K562 (cell line): Measurements from ENCODE around the gene CNDP2. TPM values are rescaled to one million over a fixed set of nuclear protein-coding genes. Genes with fewer than 3 reads are reported as not detected.

Source experiments
- ATAC-seq: fragments of 200-7000 bp; cut with Tn5 transposase; 3 replicates; pipeline ENCODE4 v1.9.1; 2020; ENCODE audit warnings: moderate library complexity
- BruUV-seq: library from RNA; stranded (reverse); fragments of 400-500 nt; replicated peaks from 2 replicates; lab custom pipeline; 2021; lab: Mats Ljungman, UMichigan
- CTCF ChIA-PET: fragments of 300-600 bp; formaldehyde crosslinking; extraction: SDS; loops from one replicate; lab custom pipeline; 2021; ENCODE audit warnings: low intra/inter-chr PET ratio; lab: Yijun Ruan, JAX
- POLR2A ChIA-PET: fragments of 300-600, 350-650 bp; sonication (Branson Sonifier 250); formaldehyde crosslinking; extraction: SDS; loops from one replicate; lab custom pipeline; 2021; ENCODE audit warnings: antibody characterized with exemption, inconsistent platforms; lab: Yijun Ruan, JAX
- DNase-seq, 4 experiments: peaks; one replicate each; pipeline versions ENCODE4 v3.0.0 to v3.0.0-alpha.2; 2011 to 2018; ENCODE audit warnings: low spot score in 3 of 4, mixed read lengths in 3 of 4; ENCODE audit errors: extremely low read depth in 1 of 4
- FAIRE-seq: peaks from 2 replicates; lab custom pipeline; 2011; peaks lifted over from hg19 to GRCh38; lab: Jason Lieb, UNC
- H2AFZ ChIP-seq: 2 replicates; pipeline ENCODE4 v1.6.0; 2011; ENCODE audit warnings: low read depth, low read length, control low read depth, inconsistent platforms
- H3K27ac ChIP-seq: fragments of 200-600 bp; 3 replicates; pipeline ENCODE4 v1.8.0; 2011; ENCODE audit warnings: low read depth, mild to moderate bottlenecking, control low read depth, inconsistent platforms, low read length, moderate library complexity, mixed read lengths; ENCODE audit errors: extremely low read depth
- H3K27me3 ChIP-seq, 2 experiments: fragments of 300-600 bp in 1 of 2; 2 replicates in 1 of 2; 3 replicates in 1 of 2; pipeline versions ENCODE4 v1.6.0 to v1.8.0; 2011; ENCODE audit warnings: inconsistent platforms in 2 of 2, low read length in 2 of 2, mild to moderate bottlenecking in 1 of 2, mixed read lengths in 1 of 2, moderate library complexity in 1 of 2; ENCODE audit not compliant: control insufficient read depth in 2 of 2, insufficient read depth in 2 of 2
- H3K36me3 ChIP-seq: fragments of 300-600 bp; 3 replicates; pipeline ENCODE4 v1.8.0; 2011; ENCODE audit warnings: mild to moderate bottlenecking, low read length, inconsistent platforms; ENCODE audit not compliant: control insufficient read depth, insufficient read depth
- H3K4me1 ChIP-seq, 2 experiments: fragments of 200-600 bp in 1 of 2; replicated peaks in 1 of 2; 2 replicates in 1 of 2; 3 replicates in 1 of 2; pipeline versions ENCODE4 v1.5.1 to v1.8.0; 2011; ENCODE audit warnings: inconsistent platforms in 2 of 2, low read length in 2 of 2, mild to moderate bottlenecking in 1 of 2, mixed read lengths in 1 of 2, moderate library complexity in 1 of 2; ENCODE audit not compliant: control insufficient read depth in 2 of 2, insufficient read depth in 2 of 2
- H3K4me2 ChIP-seq: 2 replicates; pipeline ENCODE4 v1.6.1; 2011; ENCODE audit warnings: low read length, control low read depth, inconsistent platforms, mixed read lengths; ENCODE audit not compliant: insufficient read depth
- H3K4me3 ChIP-seq: fragments of 200-600 bp; sonication (generic), shearing (Covaris generic); 2 replicates; pipeline ENCODE4 v1.5.1; 2016; ENCODE audit warnings: control low read depth, inconsistent platforms
- H3K79me2 ChIP-seq: fragments of 200-600 bp; 3 replicates; pipeline ENCODE4 v1.8.0; 2011; ENCODE audit warnings: low read length, inconsistent platforms; ENCODE audit not compliant: control insufficient read depth, insufficient read depth
- H3K9ac ChIP-seq, 2 experiments: 2 replicates each; pipeline versions ENCODE4 v1.6.0 to v1.6.1; 2011; ENCODE audit warnings: low read depth in 2 of 2, low read length in 2 of 2, control low read depth in 1 of 2, inconsistent platforms in 1 of 2, mild to moderate bottlenecking in 1 of 2, mixed read lengths in 1 of 2; ENCODE audit not compliant: insufficient read depth in 1 of 2
- H3K9me1 ChIP-seq: one replicate; pipeline ENCODE4 v1.6.0; 2011; ENCODE audit warnings: inconsistent platforms, mild to moderate bottlenecking, low read length, moderate library complexity; ENCODE audit not compliant: control insufficient read depth, insufficient read depth
- H3K9me3 ChIP-seq: replicated peaks from 2 replicates; pipeline ENCODE4 v1.5.1; 2011; ENCODE audit warnings: low read depth, low read length, inconsistent platforms; ENCODE audit not compliant: control insufficient read depth, insufficient read depth
- H4K20me1 ChIP-seq: replicated peaks from 2 replicates; pipeline ENCODE4 v1.6.1; 2011; ENCODE audit warnings: low read length, inconsistent platforms, mixed read lengths; ENCODE audit not compliant: control insufficient read depth, insufficient read depth
- CEBPG ChIP-seq, 3 experiments: fragments of 200-800 bp in 1 of 3; sonication (Bioruptor generic) in 1 of 3; sonication (generic) in 1 of 3; formaldehyde crosslinking in 1 of 3; IDR thresholded peaks in 2 of 3; conservative IDR thresholded peaks in 1 of 3; 2 replicates each; pipeline versions ENCODE4 v1.6.1 to v1.8.0; 2016 to 2022; ENCODE audit warnings: missing compliant biosample characterization in 2 of 3, missing genetic modification characterization in 2 of 3, mild to moderate bottlenecking in 1 of 3, missing genetic modification reagents in 1 of 3
- HSF4 ChIP-seq: fragments of 250-450 bp; sonication (Bioruptor Pico); IDR thresholded peaks from 2 replicates; pipeline ENCODE4 v2.1.2; 2022; ENCODE audit warnings: mild to moderate bottlenecking, moderate library complexity, borderline replicate concordance
- KLF10 ChIP-seq: fragments of 250-450 bp; sonication (Bioruptor Pico); IDR thresholded peaks from 2 replicates; pipeline ENCODE4 v1.6.1; 2021; ENCODE audit warnings: matching md5 sums
- SREBF2 ChIP-seq: sonication (generic); formaldehyde crosslinking; IDR thresholded peaks from 2 replicates; pipeline ENCODE4 v1.4.0; 2020; ENCODE audit warnings: mild to moderate bottlenecking, missing genetic modification reagents
- ZFX ChIP-seq: sonication (generic); formaldehyde crosslinking; IDR thresholded peaks from 2 replicates; pipeline ENCODE4 v1.8.0; 2022; ENCODE audit warnings: mild to moderate bottlenecking, missing genetic modification reagents, moderate library complexity
- WGBS: fragments of 100-300 bp; shearing (Covaris generic); methylation state at CpG from one replicate; pipeline ENCODE4 v1.1.6; 2016; ENCODE audit warnings: low coverage, mixed read lengths; ENCODE audit not compliant: insufficient coverage; ENCODE audit errors: missing lambda C conversion rate; 5-methylcytosine and 5-hydroxymethylcytosine counted together
- in situ Hi-C: fragments of 300-500 bp; cut with MboI; formaldehyde crosslinking; loops from 4 replicates; pipeline ENCODE4 v1.15.0; 2018; ENCODE audit warnings: inconsistent platforms, mixed read lengths
- intact Hi-C: fragments of 100-400 bp; cut with micrococcal nuclease; formaldehyde crosslinking; loops from 2 replicates; pipeline ENCODE4 v1.14.2; 2022
- polyA plus RNA-seq, 8 experiments: library from polyadenylated mRNA; depleted of rRNA in 4 of 8; stranded (reverse) in 5 of 8; unstranded in 3 of 8; fragments of >200 nt; fragmentation: Nextera tagmentation in 2 of 8; fragmentation: Illumina TruSeq in 1 of 8; extraction: Ambion mirVana in 2 of 8; extraction: Trizol in 1 of 8; gene quantifications; 2 replicates each; pipeline versions ENCODE4 v1.2.1 to v1.2.3, GENCODE V29; 2011 to 2014; ENCODE audit warnings: inconsistent platforms in 1 of 8, missing spikeins in 1 of 8
- total RNA-seq, 7 experiments: library from RNA; depleted of rRNA in 6 of 7; stranded (reverse); fragments of >200 nt in 6 of 7; fragmentation: Illumina TruSeq in 2 of 7; extraction: Trizol in 2 of 7; gene quantifications; 2 replicates each; pipeline versions ENCODE4 v1.2.1 to v1.2.3, GENCODE V29; 2011 to 2021; ENCODE audit warnings: low replicate concordance in 1 of 7
- TF ChIP-seq, protein P1 (sequence below): fragments of 250-450 bp; sonication (Bioruptor Pico); IDR thresholded peaks from 2 replicates; pipeline ENCODE4 v1.8.0; 2022; ENCODE audit warnings: inconsistent platforms, mild to moderate bottlenecking, moderate library complexity, borderline replicate concordance

The CNDP2 gene
- total and polyA plus RNA-seq, 9 of the 15 experiments (the other 6 are each of a cell fraction or from before 2014, with no cell fraction given): 34.1 to 128 (median 53.8) TPM

DNA sequence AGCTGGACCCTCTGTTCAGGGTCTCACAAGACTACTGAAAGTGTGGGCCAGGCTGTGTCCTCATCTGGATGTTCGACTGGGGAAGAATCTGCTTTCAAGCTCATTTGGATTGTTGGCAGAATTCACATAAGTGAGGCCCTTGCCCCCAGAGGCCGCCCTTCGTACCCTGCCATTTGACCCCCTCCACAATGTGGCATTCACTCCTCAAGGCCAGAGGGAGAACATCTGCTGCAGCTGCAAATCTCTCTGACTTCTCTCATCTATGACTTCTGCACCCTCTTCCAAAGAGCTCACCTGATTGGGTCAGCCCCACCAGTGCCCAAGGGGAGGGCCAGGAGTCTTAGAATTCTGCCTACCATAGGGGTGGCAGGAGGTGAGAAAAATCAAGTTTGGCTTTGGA lies 3.9 kb upstream of the CNDP2 start:
- BruUV-seq: no TSS peak
- TF ChIP-seq SREBF2 (no peak), CEBPG (CRISPR knock-in tag; IDR thresholded peaks at IDR 0.05) (no peak), CEBPG (tag; conservative IDR thresholded peaks at IDR 0.05 in 1 of 2, IDR thresholded peaks at IDR 0.05 in 1 of 2) (no peak), KLF10 (CRISPR knock-in tag) (no peak), HSF4 (CRISPR knock-in tag) (no peak), ZFX (CRISPR knock-in tag) (no peak)
- TF ChIP-seq, protein P1, sequence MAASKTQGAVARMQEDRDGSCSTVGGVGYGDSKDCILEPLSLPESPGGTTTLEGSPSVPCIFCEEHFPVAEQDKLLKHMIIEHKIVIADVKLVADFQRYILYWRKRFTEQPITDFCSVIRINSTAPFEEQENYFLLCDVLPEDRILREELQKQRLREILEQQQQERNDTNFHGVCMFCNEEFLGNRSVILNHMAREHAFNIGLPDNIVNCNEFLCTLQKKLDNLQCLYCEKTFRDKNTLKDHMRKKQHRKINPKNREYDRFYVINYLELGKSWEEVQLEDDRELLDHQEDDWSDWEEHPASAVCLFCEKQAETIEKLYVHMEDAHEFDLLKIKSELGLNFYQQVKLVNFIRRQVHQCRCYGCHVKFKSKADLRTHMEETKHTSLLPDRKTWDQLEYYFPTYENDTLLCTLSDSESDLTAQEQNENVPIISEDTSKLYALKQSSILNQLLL (CRISPR knock-in tag): no peak
- Histone ChIP-seq H3K4me3 (no peak overlapping the region), H4K20me1 (no peaks in the 10 kb centered on the region), H2AFZ (no peak overlapping the region), H3K27ac (no peak overlapping the region), H3K4me1 (peaks cover 12 to 17% of the 10 kb centered on the region in 2 experiments; a peak in 4 of 5 replicates), H3K9ac (no peak overlapping the region), H3K27me3 (no peaks in the 10 kb centered on the region), H3K79me2 (peaks cover 11% of the 10 kb centered on the region), H3K4me2 (no peak overlapping the region), H3K9me1 (no peaks in the 10 kb centered on the region), H3K36me3 (peaks cover 2% of the 10 kb centered on the region; the same call in 1 of the 3 replicates), H3K9me3 (no peaks in the 10 kb centered on the region)
- ATAC-seq (no peak), FAIRE-seq (no peak), DNase-seq (no peak)
- in situ Hi-C loops: no loop called here
- ChIA-PET CTCF (no interaction called here), POLR2A (interaction anchor here (0.9 kb wide), 1 partner anchor 10 kb away, joined by 3 read pairs; no protein-coding TSS in a partner anchor)
- WGBS: 36% methylated on average over 3 of the region's 3 CpGs
- intact Hi-C loops: loop anchor here (5.0 kb wide), 1 partner anchor 295 kb away; no protein-coding TSS in a partner anchor
